UCSD-AML1 (cell line): ENCODE results near the gene PXDN.
"Not testable (repeated sequence)": the region's sequence is repeated elsewhere in the genome, so short reads cannot be mapped to it uniquely, and the experiment has no call there.

ENCODE experiments used
- DNase-seq: peaks from one replicate; lab custom pipeline; 2025; ENCODE audit not compliant: unreplicated experiment; lab: John Stamatoyannopoulos, UW

PXDN gene

GRCh38 chr2:1686784-1687105 is 57.6 kb downstream of the PXDN start:
- DNase-seq, result no peak

GRCh38 chr2:1685957-1686783 is 58.1 kb downstream of the PXDN start:
- no peak for DNase-seq

DNA sequence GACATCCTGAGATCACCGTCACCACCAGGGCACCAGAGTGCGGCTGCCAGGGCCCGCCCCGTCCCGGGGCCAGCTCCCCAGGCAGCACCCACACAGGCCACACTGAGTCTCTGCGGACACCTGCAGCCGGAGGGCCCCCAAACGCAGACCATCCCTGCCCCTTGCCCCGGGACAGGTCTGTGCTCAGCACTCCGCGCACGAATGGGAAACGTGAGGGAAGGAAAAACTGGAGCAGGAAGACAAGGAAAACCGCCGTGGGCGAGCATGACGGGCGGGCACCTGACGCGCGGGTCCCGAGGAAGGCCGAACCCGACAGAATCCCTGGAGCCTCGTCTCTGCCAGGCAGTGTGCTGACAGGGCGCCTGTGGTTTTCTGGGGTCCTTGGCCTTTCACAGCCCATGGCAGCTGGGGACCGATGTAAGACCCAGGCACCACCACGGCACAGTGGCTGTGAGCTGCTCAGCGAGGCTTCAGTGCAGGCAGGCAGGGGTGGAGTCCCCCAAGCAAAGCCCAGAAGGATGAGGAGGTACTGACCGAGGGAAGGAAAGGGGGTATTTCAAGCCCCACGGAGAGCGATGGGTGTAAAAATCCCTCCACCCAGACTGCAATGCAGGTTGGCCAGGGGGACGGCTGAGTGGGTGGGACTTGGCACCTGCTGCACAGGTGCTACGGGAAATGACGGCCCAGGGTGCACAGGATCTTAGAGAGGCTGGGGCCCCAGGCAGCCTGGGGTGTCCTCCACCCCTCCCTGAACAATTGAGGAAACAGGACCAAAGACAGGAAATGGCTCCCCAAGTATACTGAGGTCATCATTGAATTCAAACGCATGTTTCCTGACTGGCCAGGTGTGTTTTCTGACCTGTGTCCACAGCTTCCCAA is 59.0 kb downstream of the PXDN start:
- no peak for DNase-seq

- no peak for DNase-seq
Measured at GRCh38 chr2:1683297-1683696, 61.0 kb downstream of the PXDN start.

DNA sequence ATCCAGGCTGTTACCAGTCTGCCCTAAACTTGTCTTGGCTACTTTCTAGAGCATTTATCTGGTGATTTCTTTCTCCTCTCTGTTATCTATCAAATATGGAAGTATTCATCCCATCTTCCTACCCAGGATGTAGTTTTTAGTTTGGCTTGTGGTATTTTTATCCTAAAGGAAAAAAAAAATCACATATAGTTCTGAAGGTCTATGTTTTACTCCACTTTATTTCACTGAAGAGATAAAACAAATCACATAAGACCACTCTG is 62.2 kb downstream of the PXDN start:
- DNase-seq, result no peak

- DNase-seq, result no peak
Measured at GRCh38 chr2:1681323-1682180, 62.8 kb downstream of the PXDN start.

DNA sequence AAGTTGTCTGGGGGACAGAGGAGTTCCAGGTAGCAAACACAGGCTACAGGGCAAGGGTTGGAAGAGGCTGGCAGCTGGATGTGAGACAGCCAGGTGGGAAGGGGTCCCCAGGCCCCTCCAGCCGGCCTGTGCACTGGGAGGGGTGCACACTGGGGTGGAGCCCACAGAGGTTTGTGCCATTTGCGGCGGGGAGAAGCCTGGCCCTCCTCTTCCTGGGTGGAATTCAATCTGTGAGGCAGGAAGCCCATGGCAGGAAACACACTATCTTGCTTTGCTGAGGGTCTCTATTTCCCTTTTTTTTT is 63.3 kb downstream of the PXDN start:
- DNase-seq, result no peak

DNA sequence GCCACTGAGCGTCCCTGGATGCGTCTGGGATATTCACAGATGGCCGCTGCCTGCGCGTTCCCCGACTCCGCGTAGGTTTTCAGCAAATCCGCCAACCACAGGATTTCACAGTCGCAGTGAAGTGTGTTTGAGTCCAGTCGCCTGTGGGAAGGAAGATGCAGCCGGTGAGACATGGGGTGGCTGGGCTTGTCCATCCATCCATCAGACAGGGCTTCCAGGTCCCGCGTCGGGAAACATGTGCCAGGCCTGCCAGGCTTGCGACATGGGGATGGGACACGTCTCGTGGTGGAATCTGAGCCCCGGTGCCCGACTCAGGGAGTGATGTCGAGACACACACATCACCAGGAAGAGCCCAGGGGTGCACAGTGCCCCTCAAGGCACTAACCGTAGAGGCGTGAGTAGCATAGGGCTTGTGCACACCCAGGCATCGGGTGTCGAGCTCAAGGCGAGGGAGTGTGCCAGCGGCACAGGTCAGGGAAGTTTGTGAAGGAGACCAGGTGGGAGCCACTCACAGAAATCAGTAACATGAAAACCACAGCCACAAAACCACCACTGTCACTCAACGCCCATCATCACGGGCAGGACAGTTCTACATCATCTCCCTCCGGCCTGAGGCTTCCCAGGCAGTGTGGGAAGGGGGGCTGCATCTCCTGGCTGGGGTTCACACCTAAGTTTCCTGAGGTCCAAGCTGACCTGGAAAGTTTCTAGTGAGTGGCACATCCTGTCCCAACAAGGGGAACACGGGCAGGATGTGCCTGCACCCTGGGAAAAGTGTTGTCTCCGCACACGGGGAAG is 63.9 kb downstream of the PXDN start:
- DNase-seq, result no peak

- not testable (repeated sequence) for DNase-seq
Measured at GRCh38 chr2:1679488-1680039, 64.8 kb downstream of the PXDN start.

DNA sequence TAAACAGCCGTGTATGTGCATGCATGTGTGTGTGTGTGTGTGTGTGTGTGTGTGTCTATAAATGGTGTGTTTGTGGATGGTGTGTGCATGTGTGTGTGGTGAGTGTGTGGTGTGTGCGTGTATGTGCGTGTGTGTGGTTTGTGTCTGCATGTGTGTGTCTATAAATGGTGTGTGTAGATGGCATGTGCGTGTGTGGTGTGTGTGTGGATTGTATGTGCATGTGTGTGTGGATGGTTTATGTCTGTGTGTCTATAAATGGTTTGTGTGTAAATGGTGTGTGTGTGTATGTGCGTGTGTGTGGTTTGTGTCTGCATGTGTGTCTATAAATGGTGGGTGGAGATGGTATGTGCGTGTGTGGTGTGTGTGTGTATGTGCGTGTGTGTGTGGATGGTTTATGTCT is 65.2 kb downstream of the PXDN start:
- DNase-seq, result not testable (repeated sequence)

- DNase-seq, result no peak
Measured at GRCh38 chr2:1678609-1679008, 65.7 kb downstream of the PXDN start.

GRCh38 chr2:1677821-1678165 is 66.5 kb downstream of the PXDN start:
- DNase-seq, result no peak

- no peak for DNase-seq
Measured at GRCh38 chr2:1676913-1677820, 67.1 kb downstream of the PXDN start.

DNA sequence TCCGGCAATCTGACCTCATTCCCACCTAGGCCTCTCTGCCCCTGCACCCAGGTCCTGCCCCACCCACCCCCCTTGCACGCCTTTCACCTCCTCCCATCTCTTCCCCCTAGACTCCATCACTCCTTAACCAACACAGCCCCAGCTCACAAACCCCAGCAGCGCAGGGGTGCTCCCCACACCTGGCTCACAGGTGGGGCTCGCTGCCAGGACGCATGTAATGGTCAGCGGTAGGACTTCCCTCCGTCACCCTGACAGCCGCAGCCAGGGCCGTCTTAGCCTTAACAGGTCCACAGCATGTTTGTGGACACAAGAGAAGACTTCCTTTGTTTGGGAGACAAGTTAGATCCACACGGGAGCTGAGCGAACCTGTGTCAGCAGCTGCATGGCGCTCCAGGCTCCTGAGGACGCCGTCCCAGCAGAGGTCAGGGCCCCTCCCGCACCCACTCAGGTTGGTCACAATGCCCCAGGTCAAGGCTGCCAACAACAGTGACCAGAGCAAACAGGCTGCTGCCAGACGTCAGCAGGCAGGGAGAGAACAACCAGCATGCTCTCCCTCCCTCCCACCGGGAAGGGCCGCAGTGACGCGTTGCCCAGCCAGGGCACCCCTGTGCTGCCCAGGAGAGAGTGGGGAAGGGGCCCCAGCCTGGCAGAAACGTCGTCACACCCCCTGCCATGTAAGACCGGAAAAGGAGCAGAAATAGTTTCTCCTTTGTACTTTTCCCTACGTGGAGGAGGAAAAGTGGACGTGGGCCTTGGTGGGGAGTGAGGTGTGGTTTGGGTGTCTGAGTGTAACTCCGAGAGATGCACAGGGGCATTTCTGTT is 68.0 kb downstream of the PXDN start:
- no peak for DNase-seq

DNA sequence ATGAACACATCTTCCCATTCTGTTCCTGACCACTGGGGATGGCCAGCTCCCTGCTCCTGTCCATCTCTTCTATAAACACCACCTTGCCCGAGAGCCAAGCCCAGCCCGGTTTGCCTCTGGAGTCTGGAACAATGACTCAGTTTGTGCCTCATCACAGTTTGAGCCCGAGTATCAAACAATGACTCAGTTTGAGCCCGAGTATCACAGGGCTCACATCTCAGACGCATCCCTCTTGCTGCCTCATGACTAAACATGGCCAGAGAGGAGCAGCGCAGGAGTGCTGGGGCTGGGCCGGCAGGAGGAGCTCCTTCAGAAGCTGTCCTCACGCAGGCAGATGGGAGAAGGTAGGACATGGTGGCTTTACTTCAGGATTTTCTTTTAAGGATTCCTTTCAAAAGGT is 68.7 kb downstream of the PXDN start:
- no peak for DNase-seq

- DNase-seq, result no peak
Measured at GRCh38 chr2:1674766-1675397, 69.4 kb downstream of the PXDN start.

DNA sequence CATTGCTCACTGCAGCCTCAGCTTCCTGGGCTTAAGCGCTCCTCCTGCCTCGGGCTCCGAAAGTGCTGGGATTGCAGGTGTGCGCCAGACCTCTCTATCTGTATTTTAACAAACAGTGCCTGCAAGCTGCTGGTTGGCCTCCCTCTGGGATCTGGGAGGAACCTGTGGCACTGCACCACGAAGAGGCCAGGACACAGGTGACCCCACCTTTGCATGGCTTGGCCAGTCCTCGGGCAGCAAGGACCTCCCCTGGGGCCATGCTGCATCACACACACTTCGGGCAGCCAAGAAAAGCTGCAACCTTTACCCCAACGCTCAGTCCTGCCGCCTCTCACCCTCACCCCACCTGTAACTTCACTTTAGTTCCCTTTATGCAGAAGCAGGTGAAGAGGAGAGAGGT is 70.0 kb downstream of the PXDN start:
- no peak for DNase-seq

GRCh38 chr2:1673160-1673944 is 71.0 kb downstream of the PXDN start:
- no peak for DNase-seq
